ENCODE measurements around the gene TMEM40. TPM values are rescaled to one million over a fixed set of nuclear protein-coding genes. Genes with fewer than 3 reads are reported as not detected.

TMEM40 gene
- total RNA-seq, 1 experiment from 2014 or later: 30.5 TPM

- Histone ChIP-seq H3F3A (ENCODE audit: insufficient read depth, low read depth) (peaks cover 2% of the 10 kb centered on the region; the same call in 1 of the 2 replicates), H2AFZ (no peak overlapping the region), H3K9me3 (ENCODE audit: insufficient read depth, low read depth) (no peaks in the 10 kb centered on the region), H3K4me2 (no peak overlapping the region), H3K4me1 (replicated peaks; ENCODE audit: insufficient read depth) (peaks cover 2% of the 10 kb centered on the region; the same call in 1 of the 2 replicates), H3K27me3 (ENCODE audit: insufficient read depth, low read depth) (no peaks in the 10 kb centered on the region), H3K36me3 (ENCODE audit: low read depth) (no peaks in the 10 kb centered on the region), H3K79me2 (ENCODE audit: low read depth) (no peaks in the 10 kb centered on the region), H3K27ac (no peak overlapping the region), H4K20me1 (ENCODE audit: insufficient read depth) (no peaks in the 10 kb centered on the region), H3K4me3 (no peak overlapping the region), H3K9me2 (ENCODE audit: insufficient read depth) (no peaks in the 10 kb centered on the region)
- TF ChIP-seq EZH2 (IDR thresholded peaks at IDR 0.05; ENCODE audit: low read depth): no peak
- no peak for TF ChIP-seq CTCF (conservative IDR thresholded peaks at IDR 0.05)
- intact Hi-C loops (cut with micrococcal nuclease; ENCODE audit: unreplicated experiment): no loop called here
- no peak for DNase-seq
- POLR2A ChIA-PET (ENCODE audit: unreplicated experiment): no interaction called here
- CTCF ChIA-PET: no interaction called here
- BruUV-seq (replicated peaks): no TSS peak
These were observed 9.8 kb upstream of the TMEM40 start for GRCh38 chr3:12768579-12769527.

GRCh38 chr3:12766541-12766940 is 7.5 kb upstream of the TMEM40 start:
- H3F3A ChIP-seq (ENCODE audit: insufficient read depth, low read depth): peaks cover 18% of the 10 kb centered on the region; the same call in 1 of the 2 replicates
- no peak overlapping the region for H3K27ac ChIP-seq
- H3K27me3 ChIP-seq (ENCODE audit: insufficient read depth, low read depth): no peaks in the 10 kb centered on the region
- H3K4me1 ChIP-seq (replicated peaks; ENCODE audit: insufficient read depth): peaks cover 10% of the 10 kb centered on the region
- intact Hi-C loops (cut with micrococcal nuclease; ENCODE audit: unreplicated experiment): no loop called here
- no peaks in the 10 kb centered on the region for H3K9me3 ChIP-seq (ENCODE audit: insufficient read depth, low read depth)
- H3K79me2 ChIP-seq (ENCODE audit: low read depth): no peaks in the 10 kb centered on the region
- ChIA-PET CTCF (interaction anchor here (0.6 kb wide), 2 partner anchors 18 to 513 kb away, joined by 3 to 5 read pairs; no protein-coding TSS in a partner anchor), POLR2A (ENCODE audit: unreplicated experiment) (no interaction called here)
- no TSS peak for BruUV-seq (replicated peaks)
- DNase-seq: no peak
- H3K9me2 ChIP-seq (ENCODE audit: insufficient read depth): no peaks in the 10 kb centered on the region
- no peak overlapping the region for H3K4me2 ChIP-seq
- no peaks in the 10 kb centered on the region for H4K20me1 ChIP-seq (ENCODE audit: insufficient read depth)
- H3K36me3 ChIP-seq (ENCODE audit: low read depth): no peaks in the 10 kb centered on the region
- H3K4me3 ChIP-seq: no peak overlapping the region
- no peak overlapping the region for H2AFZ ChIP-seq
- TF ChIP-seq CTCF (conservative IDR thresholded peaks at IDR 0.05) (no peak), EZH2 (IDR thresholded peaks at IDR 0.05; ENCODE audit: low read depth) (no peak)

- Histone ChIP-seq H3K79me2 (ENCODE audit: low read depth) (no peaks in the 10 kb centered on the region), H3K27ac (0 out of 2 replicates have a peak overlapping the region, but pooled peaks have one; percentile 33), H4K20me1 (ENCODE audit: insufficient read depth) (no peaks in the 10 kb centered on the region), H3F3A (ENCODE audit: insufficient read depth, low read depth) (peaks cover 36% of the 10 kb centered on the region), H3K4me3 (no peak overlapping the region), H3K4me1 (replicated peaks; ENCODE audit: insufficient read depth) (peaks cover 28% of the 10 kb centered on the region), H3K4me2 (no peak overlapping the region), H3K27me3 (ENCODE audit: insufficient read depth, low read depth) (no peaks in the 10 kb centered on the region), H2AFZ (no peak overlapping the region), H3K9me3 (ENCODE audit: insufficient read depth, low read depth) (no peaks in the 10 kb centered on the region), H3K36me3 (ENCODE audit: low read depth) (no peaks in the 10 kb centered on the region), H3K9me2 (ENCODE audit: insufficient read depth) (no peaks in the 10 kb centered on the region)
- CTCF ChIA-PET: interaction anchor here (0.7 kb wide), 2 partner anchors 30 to 48 kb away, joined by 3 read pairs; no protein-coding TSS in a partner anchor
- intact Hi-C loops (cut with micrococcal nuclease; ENCODE audit: unreplicated experiment): no loop called here
- no peak for DNase-seq
- BruUV-seq (replicated peaks): no TSS peak
- POLR2A ChIA-PET (ENCODE audit: unreplicated experiment): no interaction called here
- TF ChIP-seq CTCF (conservative IDR thresholded peaks at IDR 0.05): no peak
- no peak for TF ChIP-seq EZH2 (IDR thresholded peaks at IDR 0.05; ENCODE audit: low read depth)
These were observed 5.2 kb upstream of the TMEM40 start for GRCh38 chr3:12764171-12764776.
